PFSK-1 (cell line): ENCODE measurements around the gene GLRX.

ENCODE experiments used
- FOXP2 ChIP-seq: optimal IDR thresholded peaks from 2 replicates; pipeline ENCODE3; 2011; ENCODE audit warnings: borderline replicate concordance, control low read depth, inconsistent platforms; ENCODE audit not compliant: insufficient read depth; ENCODE audit errors: extremely low read length, extremely low read depth
- POLR2AphosphoS5 ChIP-seq: IDR thresholded peaks from 2 replicates; pipeline ENCODE4 v1.6.1; 2012; ENCODE audit warnings: low read depth, mild to moderate bottlenecking, control low read depth, low read length, moderate library complexity
- SIN3A ChIP-seq: IDR thresholded peaks from 2 replicates; pipeline ENCODE4 v1.6.1; 2012; ENCODE audit warnings: mild to moderate bottlenecking, low read length, moderate library complexity, borderline replicate concordance; ENCODE audit not compliant: insufficient read depth
- TAF1 ChIP-seq: IDR thresholded peaks from 2 replicates; pipeline ENCODE4 v1.6.1; 2012; ENCODE audit warnings: low read length, control low read depth, borderline replicate concordance; ENCODE audit not compliant: insufficient read depth
- TF ChIP-seq, protein P1 (sequence below), 2 experiments: IDR thresholded peaks; 2 replicates each; pipeline versions ENCODE4 v1.6.1 to v1.8.0; 2011 to 2012; ENCODE audit warnings: low read depth in 2 of 2, low read length in 2 of 2, control low read depth in 1 of 2, inconsistent platforms in 1 of 2, mild to moderate bottlenecking in 1 of 2, moderate library complexity in 1 of 2; ENCODE audit not compliant: insufficient read depth in 1 of 2

DNA sequence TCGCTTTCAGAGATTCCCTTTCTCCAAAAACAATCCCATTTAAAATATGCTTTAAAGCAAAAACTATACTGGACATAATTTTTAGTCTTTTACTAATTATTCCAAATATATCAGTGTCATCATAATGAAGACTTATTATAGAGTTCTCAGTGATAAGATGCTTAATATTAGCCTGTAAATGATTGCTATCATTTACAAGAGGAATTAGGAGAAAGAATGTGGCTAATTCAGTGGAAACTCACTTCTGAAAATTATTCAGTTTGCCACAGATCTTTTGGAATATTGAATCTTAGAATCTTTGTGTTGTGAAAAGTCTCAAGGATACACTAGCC, 24.7 kb upstream of the GLRX start:
- TF ChIP-seq, protein P1, sequence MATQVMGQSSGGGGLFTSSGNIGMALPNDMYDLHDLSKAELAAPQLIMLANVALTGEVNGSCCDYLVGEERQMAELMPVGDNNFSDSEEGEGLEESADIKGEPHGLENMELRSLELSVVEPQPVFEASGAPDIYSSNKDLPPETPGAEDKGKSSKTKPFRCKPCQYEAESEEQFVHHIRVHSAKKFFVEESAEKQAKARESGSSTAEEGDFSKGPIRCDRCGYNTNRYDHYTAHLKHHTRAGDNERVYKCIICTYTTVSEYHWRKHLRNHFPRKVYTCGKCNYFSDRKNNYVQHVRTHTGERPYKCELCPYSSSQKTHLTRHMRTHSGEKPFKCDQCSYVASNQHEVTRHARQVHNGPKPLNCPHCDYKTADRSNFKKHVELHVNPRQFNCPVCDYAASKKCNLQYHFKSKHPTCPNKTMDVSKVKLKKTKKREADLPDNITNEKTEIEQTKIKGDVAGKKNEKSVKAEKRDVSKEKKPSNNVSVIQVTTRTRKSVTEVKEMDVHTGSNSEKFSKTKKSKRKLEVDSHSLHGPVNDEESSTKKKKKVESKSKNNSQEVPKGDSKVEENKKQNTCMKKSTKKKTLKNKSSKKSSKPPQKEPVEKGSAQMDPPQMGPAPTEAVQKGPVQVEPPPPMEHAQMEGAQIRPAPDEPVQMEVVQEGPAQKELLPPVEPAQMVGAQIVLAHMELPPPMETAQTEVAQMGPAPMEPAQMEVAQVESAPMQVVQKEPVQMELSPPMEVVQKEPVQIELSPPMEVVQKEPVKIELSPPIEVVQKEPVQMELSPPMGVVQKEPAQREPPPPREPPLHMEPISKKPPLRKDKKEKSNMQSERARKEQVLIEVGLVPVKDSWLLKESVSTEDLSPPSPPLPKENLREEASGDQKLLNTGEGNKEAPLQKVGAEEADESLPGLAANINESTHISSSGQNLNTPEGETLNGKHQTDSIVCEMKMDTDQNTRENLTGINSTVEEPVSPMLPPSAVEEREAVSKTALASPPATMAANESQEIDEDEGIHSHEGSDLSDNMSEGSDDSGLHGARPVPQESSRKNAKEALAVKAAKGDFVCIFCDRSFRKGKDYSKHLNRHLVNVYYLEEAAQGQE (IDR thresholded peaks at IDR 0.05; ENCODE audit: insufficient read depth in 1 of 2, low read depth in 2 of 2, low read length in 2 of 2), result no peak
- no peak for TF ChIP-seq POLR2AphosphoS5
- TF ChIP-seq FOXP2, result no peak
- no peak for TF ChIP-seq SIN3A
- TF ChIP-seq TAF1, result no peak
